ENCODE results near the gene TTC21A.

The TTC21A gene

GRCh38 chr3:39086144-39086543 is 21.3 kb upstream of the TTC21A start:
- POLR2A ChIA-PET: no interaction called here
- CTCF ChIA-PET: interaction anchor here (0.9 to 5.2 kb wide), 3 partner anchors 11 to 206 kb away, joined by 3 to 20 read pairs (median 4); no protein-coding TSS in a partner anchor
- DNase-seq (ENCODE audit: low read depth, low spot score): no peak
- TF ChIP-seq CTCF (IDR thresholded peaks at IDR 0.05; ENCODE audit: insufficient read depth, low read length, missing control alignments): no peak
- no peak overlapping the region for H3K4me3 ChIP-seq (ENCODE audit: low read depth, low read length)

- TF ChIP-seq CTCF (IDR thresholded peaks at IDR 0.05; ENCODE audit: insufficient read depth, low read length, missing control alignments): no peak
- H3K4me3 ChIP-seq (ENCODE audit: low read depth, low read length): no peak overlapping the region
- no peak for DNase-seq (ENCODE audit: low read depth, low spot score)
- ChIA-PET CTCF (interaction anchor here (1.2 to 5.2 kb wide), 5 partner anchors 8 to 204 kb away, joined by 3 to 20 read pairs (median 6); no protein-coding TSS in a partner anchor), POLR2A (no interaction called here)
These were observed 19.0 kb upstream of the TTC21A start for GRCh38 chr3:39088456-39088855.

GRCh38 chr3:39088889-39089288 is 18.6 kb upstream of the TTC21A start:
- POLR2A ChIA-PET: interaction anchor here (0.6 kb wide), 1 partner anchor 24 kb away, joined by 4 read pairs; no protein-coding TSS in a partner anchor
- CTCF ChIA-PET: interaction anchor here (1.0 to 5.2 kb wide), 5 partner anchors 9 to 204 kb away, joined by 3 to 20 read pairs (median 4); no protein-coding TSS in a partner anchor
- no peak overlapping the region for H3K4me3 ChIP-seq (ENCODE audit: low read depth, low read length)
- no peak for DNase-seq (ENCODE audit: low read depth, low spot score)
- TF ChIP-seq CTCF (IDR thresholded peaks at IDR 0.05; ENCODE audit: insufficient read depth, low read length, missing control alignments): no peak

- CTCF ChIA-PET: interaction anchor here (1.3 kb wide), 1 partner anchor 11 kb away, joined by 3 read pairs; no protein-coding TSS in a partner anchor
- no peak for DNase-seq (ENCODE audit: low read depth, low spot score)
- H3K4me3 ChIP-seq (ENCODE audit: low read depth, low read length): no peak overlapping the region
- POLR2A ChIA-PET: no interaction called here
- no peak for TF ChIP-seq CTCF (IDR thresholded peaks at IDR 0.05; ENCODE audit: insufficient read depth, low read length, missing control alignments)
These were observed 16.6 kb upstream of the TTC21A start for GRCh38 chr3:39090922-39091321.

- ChIA-PET CTCF (interaction anchor here (1.0 to 1.3 kb wide), 3 partner anchors 8 to 193 kb away, joined by 3 to 4 read pairs (median 4); no protein-coding TSS in a partner anchor), POLR2A (no interaction called here)
- no peak for DNase-seq (ENCODE audit: low read depth, low spot score)
These were observed 12.4 kb upstream of the TTC21A start for GRCh38 chr3:39094851-39095677.

More at GRCh38 chr3:39094851-39095677, 12.4 kb upstream of the TTC21A start:
- H3K4me3 ChIP-seq (ENCODE audit: low read depth, low read length): no peak overlapping the region
- no peak for TF ChIP-seq CTCF (IDR thresholded peaks at IDR 0.05; ENCODE audit: insufficient read depth, low read length, missing control alignments)
